GM23338 (cell line): ENCODE data around the gene ZDHHC5. TPM values are rescaled to one million over a fixed set of nuclear protein-coding genes. Genes with fewer than 3 reads are reported as not detected.

ENCODE experiments used
- ATAC-seq: fragments of 200-7000 bp; cut with Tn5 transposase; 3 replicates; pipeline ENCODE4 v1.9.1; 2020
- DNase-seq: peaks from one replicate; pipeline ENCODE4 v3.0.0-alpha.2; 2015; ENCODE audit warnings: low spot score
- H2AFZ ChIP-seq: fragments of 200-600 bp; sonication (generic); 2 replicates; pipeline ENCODE4 v1.8.0; 2016; ENCODE audit warnings: antibody characterized with exemption, mild to moderate bottlenecking, moderate library complexity
- H3F3A ChIP-seq: fragments of 200-600 bp; sonication (generic); replicated peaks from 2 replicates; pipeline ENCODE4 v1.8.0; 2017; ENCODE audit warnings: antibody characterized with exemption, mixed run types, low read depth
- H3K27ac ChIP-seq: fragments of 200-600 bp; sonication (generic); 2 replicates; pipeline ENCODE4 v1.6.1; 2016; ENCODE audit warnings: low read depth
- H3K27me3 ChIP-seq: fragments of 200-600 bp; sonication (generic); 2 replicates; pipeline ENCODE4 v1.8.0; 2016; ENCODE audit warnings: mild to moderate bottlenecking, mixed run types, moderate library complexity; ENCODE audit not compliant: insufficient read depth
- H3K36me3 ChIP-seq: fragments of 200-600 bp; sonication (generic); 2 replicates; pipeline ENCODE4 v1.8.0; 2016; ENCODE audit warnings: mild to moderate bottlenecking; ENCODE audit not compliant: insufficient read depth
- H3K4me1 ChIP-seq: fragments of 200-600 bp; sonication (generic); 2 replicates; pipeline ENCODE4 v1.8.0; 2016; ENCODE audit warnings: mild to moderate bottlenecking, moderate library complexity; ENCODE audit not compliant: insufficient read depth
- H3K4me2 ChIP-seq: fragments of 200-600 bp; sonication (generic); 2 replicates; pipeline ENCODE4 v1.7.1; 2017; ENCODE audit warnings: mixed run types
- H3K4me3 ChIP-seq: fragments of 200-600 bp; sonication (generic); 2 replicates; pipeline ENCODE4 v1.6.1; 2016; ENCODE audit warnings: mixed run types
- H3K79me2 ChIP-seq: fragments of 200-600 bp; sonication (generic); replicated peaks from 2 replicates; pipeline ENCODE4 v1.8.0; 2017; ENCODE audit warnings: mild to moderate bottlenecking; ENCODE audit not compliant: insufficient read depth
- H3K9me2 ChIP-seq: fragments of 200-600 bp; sonication (generic); 2 replicates; pipeline ENCODE4 v1.8.0; 2017; ENCODE audit not compliant: insufficient read depth
- H4K20me1 ChIP-seq: fragments of 200-600 bp; sonication (generic); replicated peaks from 2 replicates; pipeline ENCODE4 v1.8.0; 2017; ENCODE audit warnings: mild to moderate bottlenecking; ENCODE audit not compliant: insufficient read depth
- H3K27ac Mint-ChIP-seq: 2 replicates; pipeline ENCODE4 v1.8.0; 2020; ENCODE audit warnings: inconsistent platforms, mild to moderate bottlenecking, moderate library complexity, mixed read lengths
- H3K27me3 Mint-ChIP-seq: 3 replicates; pipeline ENCODE4 v1.8.0; 2022; ENCODE audit warnings: low read depth, mild to moderate bottlenecking, moderate library complexity, mixed read lengths, inconsistent platforms; ENCODE audit not compliant: insufficient read depth, poor library complexity
- H3K36me3 Mint-ChIP-seq: 3 replicates; pipeline ENCODE4 v1.8.0; 2021; ENCODE audit warnings: low read depth, mild to moderate bottlenecking, inconsistent platforms, moderate library complexity, mixed read lengths
- H3K4me1 Mint-ChIP-seq: 3 replicates; pipeline ENCODE4 v1.8.0; 2020; ENCODE audit warnings: mild to moderate bottlenecking, inconsistent platforms, mixed read lengths
- H3K4me3 Mint-ChIP-seq: 3 replicates; pipeline ENCODE4 v1.8.0; 2021; ENCODE audit warnings: moderate library complexity, mild to moderate bottlenecking, inconsistent platforms, mixed read lengths
- H3K9me3 Mint-ChIP-seq: 3 replicates; pipeline ENCODE4 v1.8.0; 2020; ENCODE audit warnings: moderate library complexity, mild to moderate bottlenecking, inconsistent platforms, mixed read lengths
- CREB1 ChIP-seq: fragments of 250-450 bp; sonication (Bioruptor Pico); IDR thresholded peaks from 2 replicates; pipeline ENCODE4 v1.5.0; 2020; ENCODE audit warnings: low read depth, mild to moderate bottlenecking, moderate library complexity
- EZH2 ChIP-seq: fragments of 200-600 bp; sonication (generic); IDR thresholded peaks from one replicate; pipeline ENCODE4 v1.8.0; 2017; ENCODE audit warnings: antibody characterized with exemption, mild to moderate bottlenecking, low read depth; ENCODE audit not compliant: unreplicated experiment
- EZH2phosphoT487 ChIP-seq: fragments of 200-600 bp; sonication (generic); IDR thresholded peaks from one replicate; pipeline ENCODE4 v1.8.1; 2018; ENCODE audit warnings: antibody characterized with exemption; ENCODE audit not compliant: unreplicated experiment
- JUNB ChIP-seq: IDR thresholded peaks from one replicate; pipeline ENCODE4 v1.6.1; 2016; ENCODE audit warnings: antibody characterized with exemption; ENCODE audit not compliant: unreplicated experiment
- NANOG ChIP-seq: IDR thresholded peaks from 2 replicates; pipeline ENCODE4 v1.6.1; 2016; ENCODE audit warnings: antibody characterized with exemption, borderline replicate concordance
- POLR2AphosphoS5 ChIP-seq: IDR thresholded peaks from 2 replicates; pipeline ENCODE4 v1.6.1; 2016; ENCODE audit warnings: antibody characterized with exemption, low read depth
- STAT1 ChIP-seq: IDR thresholded peaks from one replicate; pipeline ENCODE4 v1.6.1; 2016; ENCODE audit warnings: antibody characterized with exemption; ENCODE audit not compliant: unreplicated experiment
- ZNF114 ChIP-seq: fragments of 250-450 bp; sonication (Bioruptor Pico); IDR thresholded peaks from 2 replicates; pipeline ENCODE4 v1.5.0; 2020; ENCODE audit warnings: mild to moderate bottlenecking, moderate library complexity
- ZNF331 ChIP-seq: fragments of 250-450 bp; sonication (Bioruptor Pico); IDR thresholded peaks from 2 replicates; pipeline ENCODE4 v1.5.0; 2020; ENCODE audit warnings: low read depth, mild to moderate bottlenecking, moderate library complexity
- ZNF462 ChIP-seq: fragments of 250-450 bp; sonication (Bioruptor Pico); IDR thresholded peaks from 2 replicates; pipeline ENCODE4 v1.5.0; 2020; ENCODE audit warnings: mild to moderate bottlenecking, moderate library complexity
- polyA plus RNA-seq: library from polyadenylated mRNA; unstranded; fragments of >200 nt; fragmentation: Nextera tagmentation; extraction: Ambion mirVana; gene quantifications from 2 replicates; pipeline ENCODE4 v1.2.1, GENCODE V29; 2016
- total RNA-seq: library from RNA; depleted of rRNA; stranded (reverse); fragments of >200 nt; shearing (Covaris generic); gene quantifications from 2 replicates; pipeline ENCODE4 v1.2.3, GENCODE V29; 2014
- TF ChIP-seq, protein P1 (sequence below), 2 experiments: fragments of 200-600 bp in 1 of 2; sonication (generic) in 1 of 2; conservative IDR thresholded peaks; 2 replicates each; pipeline versions ENCODE4 v1.5.1 to v1.6.1; 2016 to 2017; ENCODE audit warnings: antibody characterized with exemption in 2 of 2, low read depth in 2 of 2, mild to moderate bottlenecking in 2 of 2, moderate library complexity in 1 of 2
- TF ChIP-seq, protein P2 (sequence below): IDR thresholded peaks from 2 replicates; pipeline ENCODE4 v1.6.1; 2016; ENCODE audit warnings: antibody characterized with exemption
- TF ChIP-seq, protein P3 (sequence below): IDR thresholded peaks from one replicate; pipeline ENCODE4 v1.6.1; 2018; ENCODE audit warnings: antibody characterized with exemption; ENCODE audit not compliant: unreplicated experiment

The ZDHHC5 gene
- total and polyA plus RNA-seq, 2 experiments from 2014 or later, result 16.9 to 42.3 TPM

- DNase-seq, result no peak
- Histone ChIP-seq H4K20me1 (no peaks in the 10 kb centered on the region), H3K36me3 (no peaks in the 10 kb centered on the region), H3K9me2 (no peaks in the 10 kb centered on the region; the same call in 1 of the 2 replicates), H3K27ac (no peak overlapping the region), H3K4me3 (no peak overlapping the region), H2AFZ (no peak overlapping the region), H3K79me2 (no peaks in the 10 kb centered on the region), H3F3A (no peaks in the 10 kb centered on the region), H3K4me2 (no peak overlapping the region), H3K27me3 (no peaks in the 10 kb centered on the region), H3K4me1 (no peaks in the 10 kb centered on the region)
- Mint-ChIP-seq H3K27me3 (peaks cover 6% of the 10 kb centered on the region), H3K4me3 (no peak overlapping the region), H3K9me3 (peaks cover 25% of the 10 kb centered on the region; the same call in 2 of the 3 replicates), H3K36me3 (peaks cover 20% of the 10 kb centered on the region; the same call in 2 of the 3 replicates), H3K4me1 (no peaks in the 10 kb centered on the region), H3K27ac (no peak overlapping the region)
- no peak for ATAC-seq
- TF ChIP-seq, protein P1, sequence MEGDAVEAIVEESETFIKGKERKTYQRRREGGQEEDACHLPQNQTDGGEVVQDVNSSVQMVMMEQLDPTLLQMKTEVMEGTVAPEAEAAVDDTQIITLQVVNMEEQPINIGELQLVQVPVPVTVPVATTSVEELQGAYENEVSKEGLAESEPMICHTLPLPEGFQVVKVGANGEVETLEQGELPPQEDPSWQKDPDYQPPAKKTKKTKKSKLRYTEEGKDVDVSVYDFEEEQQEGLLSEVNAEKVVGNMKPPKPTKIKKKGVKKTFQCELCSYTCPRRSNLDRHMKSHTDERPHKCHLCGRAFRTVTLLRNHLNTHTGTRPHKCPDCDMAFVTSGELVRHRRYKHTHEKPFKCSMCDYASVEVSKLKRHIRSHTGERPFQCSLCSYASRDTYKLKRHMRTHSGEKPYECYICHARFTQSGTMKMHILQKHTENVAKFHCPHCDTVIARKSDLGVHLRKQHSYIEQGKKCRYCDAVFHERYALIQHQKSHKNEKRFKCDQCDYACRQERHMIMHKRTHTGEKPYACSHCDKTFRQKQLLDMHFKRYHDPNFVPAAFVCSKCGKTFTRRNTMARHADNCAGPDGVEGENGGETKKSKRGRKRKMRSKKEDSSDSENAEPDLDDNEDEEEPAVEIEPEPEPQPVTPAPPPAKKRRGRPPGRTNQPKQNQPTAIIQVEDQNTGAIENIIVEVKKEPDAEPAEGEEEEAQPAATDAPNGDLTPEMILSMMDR (conservative IDR thresholded peaks at IDR 0.05; ENCODE audit: low read depth in 2 of 2), result no peak
- TF ChIP-seq STAT1, result no peak
- no peak for TF ChIP-seq EZH2
- no peak for TF ChIP-seq POLR2AphosphoS5
- TF ChIP-seq EZH2phosphoT487, result no peak
- TF ChIP-seq, protein P2, sequence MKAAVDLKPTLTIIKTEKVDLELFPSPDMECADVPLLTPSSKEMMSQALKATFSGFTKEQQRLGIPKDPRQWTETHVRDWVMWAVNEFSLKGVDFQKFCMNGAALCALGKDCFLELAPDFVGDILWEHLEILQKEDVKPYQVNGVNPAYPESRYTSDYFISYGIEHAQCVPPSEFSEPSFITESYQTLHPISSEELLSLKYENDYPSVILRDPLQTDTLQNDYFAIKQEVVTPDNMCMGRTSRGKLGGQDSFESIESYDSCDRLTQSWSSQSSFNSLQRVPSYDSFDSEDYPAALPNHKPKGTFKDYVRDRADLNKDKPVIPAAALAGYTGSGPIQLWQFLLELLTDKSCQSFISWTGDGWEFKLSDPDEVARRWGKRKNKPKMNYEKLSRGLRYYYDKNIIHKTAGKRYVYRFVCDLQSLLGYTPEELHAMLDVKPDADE, result no peak
- TF ChIP-seq ZNF114 (CRISPR knock-in tag), result no peak
- TF ChIP-seq, protein P3, sequence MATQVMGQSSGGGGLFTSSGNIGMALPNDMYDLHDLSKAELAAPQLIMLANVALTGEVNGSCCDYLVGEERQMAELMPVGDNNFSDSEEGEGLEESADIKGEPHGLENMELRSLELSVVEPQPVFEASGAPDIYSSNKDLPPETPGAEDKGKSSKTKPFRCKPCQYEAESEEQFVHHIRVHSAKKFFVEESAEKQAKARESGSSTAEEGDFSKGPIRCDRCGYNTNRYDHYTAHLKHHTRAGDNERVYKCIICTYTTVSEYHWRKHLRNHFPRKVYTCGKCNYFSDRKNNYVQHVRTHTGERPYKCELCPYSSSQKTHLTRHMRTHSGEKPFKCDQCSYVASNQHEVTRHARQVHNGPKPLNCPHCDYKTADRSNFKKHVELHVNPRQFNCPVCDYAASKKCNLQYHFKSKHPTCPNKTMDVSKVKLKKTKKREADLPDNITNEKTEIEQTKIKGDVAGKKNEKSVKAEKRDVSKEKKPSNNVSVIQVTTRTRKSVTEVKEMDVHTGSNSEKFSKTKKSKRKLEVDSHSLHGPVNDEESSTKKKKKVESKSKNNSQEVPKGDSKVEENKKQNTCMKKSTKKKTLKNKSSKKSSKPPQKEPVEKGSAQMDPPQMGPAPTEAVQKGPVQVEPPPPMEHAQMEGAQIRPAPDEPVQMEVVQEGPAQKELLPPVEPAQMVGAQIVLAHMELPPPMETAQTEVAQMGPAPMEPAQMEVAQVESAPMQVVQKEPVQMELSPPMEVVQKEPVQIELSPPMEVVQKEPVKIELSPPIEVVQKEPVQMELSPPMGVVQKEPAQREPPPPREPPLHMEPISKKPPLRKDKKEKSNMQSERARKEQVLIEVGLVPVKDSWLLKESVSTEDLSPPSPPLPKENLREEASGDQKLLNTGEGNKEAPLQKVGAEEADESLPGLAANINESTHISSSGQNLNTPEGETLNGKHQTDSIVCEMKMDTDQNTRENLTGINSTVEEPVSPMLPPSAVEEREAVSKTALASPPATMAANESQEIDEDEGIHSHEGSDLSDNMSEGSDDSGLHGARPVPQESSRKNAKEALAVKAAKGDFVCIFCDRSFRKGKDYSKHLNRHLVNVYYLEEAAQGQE, result no peak
- no peak for TF ChIP-seq ZNF462
- no peak for TF ChIP-seq CREB1
- no peak for TF ChIP-seq ZNF331 (CRISPR knock-in tag)
- no peak for TF ChIP-seq NANOG
- no peak for TF ChIP-seq JUNB
Measured at GRCh38 chr11:57622263-57622662, 45.7 kb upstream of the ZDHHC5 start.
